Measurements from ENCODE around the gene MCFD2. TPM values are rescaled to one million over a fixed set of nuclear protein-coding genes. Genes with fewer than 3 reads are reported as not detected.

The MCFD2 gene
- total RNA-seq, 1 experiment from 2014 or later = 177 TPM

GRCh38 chr2:46873604-46874068 lies 42.0 kb downstream of the MCFD2 start:
- peak; percentile 97 for DNase-seq (ENCODE audit: low read depth)

DNA sequence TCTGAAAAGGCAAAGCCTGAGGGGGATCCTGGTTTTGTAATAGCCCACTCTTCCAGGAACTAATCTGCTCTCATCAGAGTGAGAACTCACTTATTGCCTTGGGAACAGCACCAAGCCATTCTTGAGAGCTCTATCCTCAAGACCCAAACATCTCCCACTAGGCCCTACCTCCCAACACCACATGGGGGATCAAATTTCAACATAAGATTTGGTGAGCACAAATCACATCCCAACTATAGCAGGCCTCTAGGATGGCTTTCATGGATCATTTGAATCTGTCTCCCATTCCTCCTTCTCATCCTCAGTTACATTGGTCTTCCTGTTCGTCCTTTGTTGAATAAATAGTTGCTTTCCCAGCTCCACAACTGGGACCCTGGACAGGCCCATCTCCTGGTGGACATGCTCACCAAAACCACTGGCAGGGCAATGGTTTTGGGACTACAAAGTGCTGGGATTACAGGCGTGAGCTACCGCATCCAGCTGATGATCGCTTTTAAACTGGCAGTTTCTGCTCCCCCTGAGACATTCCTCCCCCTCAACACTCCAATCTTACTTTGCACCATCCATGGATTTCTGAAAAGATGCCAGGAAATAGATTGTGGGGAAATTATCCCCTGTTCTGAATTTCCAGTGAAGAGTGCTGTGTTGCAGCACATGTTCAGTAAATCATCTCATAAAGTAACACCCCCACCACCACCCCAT lies 42.6 kb downstream of the MCFD2 start:
- DNase-seq (ENCODE audit: low read depth) = peak; percentile 59

DNA sequence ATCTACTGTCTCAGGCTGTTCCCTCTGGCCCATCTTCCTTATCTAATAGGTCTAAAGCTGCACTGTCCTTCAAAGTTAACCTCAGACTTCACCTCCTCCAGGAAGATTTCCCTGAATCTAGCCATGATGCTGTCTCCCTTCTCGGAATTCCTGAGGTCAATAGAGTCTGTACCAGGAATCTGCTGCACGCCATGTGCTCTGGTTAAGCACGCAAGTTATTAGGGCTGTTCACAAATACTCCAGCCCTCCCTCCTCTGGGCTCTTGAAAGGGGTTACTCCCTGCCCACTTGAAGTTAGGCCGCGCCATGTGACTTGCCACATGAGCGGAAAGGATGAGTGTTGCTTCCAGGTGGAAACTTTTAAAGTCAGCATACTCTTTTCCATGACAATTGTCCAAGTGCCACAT lies 43.6 kb downstream of the MCFD2 start:
- no peak for DNase-seq (ENCODE audit: low read depth)

DNA sequence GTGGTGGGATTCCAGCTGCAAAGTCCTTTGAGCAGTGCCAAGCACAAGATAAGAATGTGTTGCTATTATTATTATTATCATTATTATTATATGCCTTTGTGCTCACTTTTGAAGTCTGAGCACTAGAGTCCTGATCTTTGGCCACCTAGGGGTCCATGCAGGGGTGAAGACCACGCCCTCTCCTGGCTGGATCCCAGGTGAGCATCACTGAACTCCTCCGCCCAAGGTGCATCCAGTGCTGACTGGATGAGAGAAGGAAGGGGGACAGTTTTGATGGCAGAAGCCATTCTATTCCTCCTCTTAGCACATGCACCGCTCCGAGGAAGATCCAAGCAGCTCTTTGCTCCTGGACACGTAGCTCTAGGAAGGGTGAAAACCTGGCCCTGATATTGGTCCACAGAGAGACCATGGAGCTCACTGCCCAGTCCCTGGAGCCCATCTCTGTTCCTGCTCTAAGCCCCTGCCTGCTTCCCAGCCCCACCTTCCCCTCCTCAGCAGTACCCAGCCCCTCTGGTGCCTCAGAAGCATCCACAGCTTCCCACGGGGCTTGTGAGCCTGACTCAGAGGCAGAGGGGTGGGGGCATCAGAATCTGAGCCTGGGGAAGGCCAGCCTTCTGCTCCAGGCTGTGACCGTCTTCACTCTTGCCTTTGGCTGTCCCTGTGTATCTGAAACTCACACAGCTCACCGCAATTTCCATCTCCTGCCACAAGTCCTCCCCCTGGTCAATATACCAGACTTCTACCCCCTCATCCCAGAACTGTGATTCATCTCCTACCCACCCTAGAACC lies 45.4 kb downstream of the MCFD2 start:
- no peak for DNase-seq (ENCODE audit: low read depth)

- no peak for DNase-seq (ENCODE audit: low read depth)
Observed at GRCh38 chr2:46869621-46870020, 46.0 kb downstream of the MCFD2 start.

DNA sequence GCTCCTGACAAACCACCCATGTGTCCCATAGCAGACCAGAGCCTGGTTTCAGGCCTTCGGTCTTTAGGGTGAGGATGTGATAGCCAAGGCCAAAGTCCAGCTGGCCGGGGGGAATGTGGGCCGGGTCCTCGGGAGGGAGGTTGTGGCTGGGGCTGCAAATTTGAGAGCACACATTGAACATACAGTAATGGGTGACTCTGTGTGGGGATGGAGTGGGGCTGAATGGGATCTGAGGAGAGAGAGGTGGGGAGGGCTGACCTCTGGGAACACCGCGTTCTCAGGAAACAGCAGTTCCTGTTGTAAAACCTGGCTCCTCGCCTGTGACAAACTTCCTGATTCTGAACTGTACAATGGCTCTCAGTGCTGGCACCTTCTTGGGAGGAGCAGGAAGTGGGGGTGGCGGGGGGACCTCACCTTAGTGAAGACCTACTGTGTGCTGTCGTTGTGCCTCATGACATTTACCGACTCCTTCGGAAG lies 48.8 kb downstream of the MCFD2 start:
- no peak for DNase-seq (ENCODE audit: low read depth)

GRCh38 chr2:46865181-46865970 lies 50.2 kb downstream of the MCFD2 start:
- peak; percentile 51 for DNase-seq (ENCODE audit: low read depth)

DNA sequence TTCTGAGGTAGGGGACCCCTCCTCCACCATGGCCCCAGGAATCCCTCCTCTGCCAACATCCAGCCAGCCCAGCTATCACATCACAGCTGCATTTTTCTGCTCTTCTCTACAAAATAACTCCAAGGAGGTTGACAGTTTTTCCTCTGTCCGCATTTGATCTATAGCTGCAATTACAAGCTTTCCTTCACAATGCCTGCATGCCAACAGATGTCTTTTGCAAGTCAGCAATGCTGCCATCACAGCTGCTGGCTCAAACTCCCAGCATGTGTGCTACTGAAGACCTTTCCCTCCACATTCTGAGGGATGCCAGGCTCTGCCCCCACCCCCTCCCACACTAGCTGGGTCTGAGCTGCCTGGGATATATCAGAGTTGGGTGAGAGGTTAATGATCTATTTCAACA lies 51.7 kb downstream of the MCFD2 start:
- DNase-seq (ENCODE audit: low read depth) = no peak

DNA sequence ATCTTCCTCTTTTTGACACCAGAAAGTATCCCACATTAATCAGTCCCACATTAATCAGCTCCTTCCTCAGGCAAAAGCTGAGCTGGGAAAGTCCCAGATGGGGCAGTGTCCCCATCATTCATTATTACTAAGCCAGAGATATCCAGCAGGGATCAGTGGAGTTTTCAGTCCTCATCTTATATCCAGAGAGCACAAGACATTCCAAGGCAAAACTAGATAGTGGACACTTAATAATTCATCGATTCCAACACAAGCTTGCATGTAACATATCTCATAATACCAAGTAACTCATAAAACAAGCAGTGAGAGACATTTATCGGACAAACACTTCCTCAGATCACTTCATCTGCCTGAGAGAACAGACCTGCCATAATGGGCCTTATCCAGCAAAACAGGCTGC lies 53.1 kb downstream of the MCFD2 start:
- DNase-seq (ENCODE audit: low read depth) = peak; percentile 47

DNA sequence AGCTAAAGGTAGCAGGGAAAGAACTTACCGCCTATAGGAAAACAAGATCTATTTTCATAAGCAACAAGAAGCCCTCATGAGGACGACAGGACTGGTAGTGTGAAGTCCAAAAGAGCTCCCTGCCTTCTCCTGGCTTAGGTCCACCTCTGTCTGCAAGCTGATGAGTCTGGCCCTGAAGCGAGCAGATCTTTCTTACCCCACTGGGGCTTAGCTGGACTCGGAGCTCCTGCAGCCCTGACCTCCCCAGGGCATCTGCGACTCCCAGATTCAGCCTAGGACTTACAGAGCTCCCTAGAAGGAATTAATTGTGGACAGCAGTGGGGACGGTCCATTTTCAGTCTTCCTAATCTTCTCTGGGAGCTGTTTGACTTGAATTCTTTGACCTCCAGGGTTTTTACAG lies 53.7 kb downstream of the MCFD2 start:
- DNase-seq (ENCODE audit: low read depth) = peak; percentile 42

DNA sequence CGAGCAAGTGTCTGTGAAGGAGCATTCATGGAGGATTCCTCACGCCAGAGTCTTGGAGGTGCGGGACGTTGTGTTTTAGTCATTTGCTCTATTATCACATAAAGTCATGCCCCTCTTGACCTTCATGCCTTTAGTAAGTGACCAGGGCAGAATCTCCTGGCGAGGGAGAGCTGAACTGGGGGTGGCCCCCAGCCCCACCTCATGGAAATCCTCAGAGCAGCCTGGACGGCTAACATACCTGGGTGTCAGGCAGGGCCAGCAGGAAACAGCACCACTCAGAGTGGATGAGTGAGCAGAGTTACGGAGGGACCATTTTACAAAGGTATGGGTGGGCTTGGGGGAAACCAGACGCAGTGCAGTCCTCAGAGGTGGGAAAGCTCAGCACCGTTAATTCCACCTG lies 56.1 kb downstream of the MCFD2 start:
- no peak for DNase-seq (ENCODE audit: low read depth)

DNA sequence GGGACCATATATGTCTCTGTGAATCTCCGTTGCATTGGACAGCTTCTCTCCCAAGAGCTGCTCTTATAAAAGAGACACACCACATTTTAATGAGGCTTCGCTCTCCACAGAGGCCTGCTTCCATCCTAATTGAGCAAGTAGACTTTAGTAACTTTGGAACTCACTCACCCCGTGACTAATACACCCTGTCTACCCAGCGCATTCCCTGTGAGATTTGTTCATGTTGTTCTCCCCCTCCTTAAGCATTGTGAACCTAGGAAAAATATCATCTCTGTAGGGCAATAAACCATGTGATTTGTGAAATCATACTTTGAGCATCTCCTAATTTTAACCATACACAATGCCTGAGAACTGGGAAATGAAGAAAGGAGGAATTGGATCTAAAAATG lies 56.9 kb downstream of the MCFD2 start:
- DNase-seq (ENCODE audit: low read depth) = peak; percentile 70

- DNase-seq (ENCODE audit: low read depth) = peak; percentile 88
Observed at GRCh38 chr2:46857871-46858701, 57.5 kb downstream of the MCFD2 start.

GRCh38 chr2:46856336-46856735 lies 59.3 kb downstream of the MCFD2 start:
- DNase-seq (ENCODE audit: low read depth) = no peak

DNA sequence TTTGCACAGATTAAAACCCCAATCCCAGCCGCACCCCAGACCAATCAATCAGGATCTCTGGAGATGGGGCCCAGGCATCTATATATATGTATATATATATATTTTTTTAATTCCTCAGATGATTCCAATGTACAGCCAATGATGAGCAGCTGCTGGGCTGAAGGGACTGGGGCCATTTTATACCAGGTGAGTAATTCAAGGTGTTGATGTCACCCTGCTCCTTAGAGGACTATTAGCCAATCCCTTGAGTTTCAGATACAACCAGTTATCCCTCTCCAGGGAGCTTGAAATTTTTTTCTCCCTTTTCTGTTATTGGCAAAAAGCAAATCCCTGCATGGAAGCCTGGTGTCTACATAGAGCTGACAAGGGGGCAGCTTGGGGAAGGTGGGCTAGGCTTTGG lies 59.8 kb downstream of the MCFD2 start:
- DNase-seq (ENCODE audit: low read depth) = no peak

- DNase-seq (ENCODE audit: low read depth) = peak; percentile 60
Observed at GRCh38 chr2:46854260-46854659, 61.3 kb downstream of the MCFD2 start.

DNA sequence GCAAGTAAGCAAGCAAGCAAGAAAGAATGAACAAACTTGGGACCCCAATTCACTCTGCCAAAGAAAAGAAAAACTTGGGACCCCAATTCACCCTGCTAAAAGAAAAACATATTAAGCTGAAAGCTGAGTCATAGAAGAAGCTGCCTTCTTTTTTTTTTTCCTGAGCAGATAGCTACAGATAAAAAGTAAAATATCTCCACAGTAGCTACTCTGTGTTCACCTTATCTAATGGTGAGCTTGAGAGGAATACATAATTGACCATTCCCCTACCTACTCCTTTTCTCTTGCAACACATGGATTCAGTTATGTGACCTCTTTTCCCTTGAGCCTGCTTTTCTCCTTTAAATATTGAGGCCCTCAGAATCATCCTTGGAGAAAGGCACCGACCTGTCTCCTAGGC lies 63.0 kb downstream of the MCFD2 start:
- DNase-seq (ENCODE audit: low read depth) = no peak

DNA sequence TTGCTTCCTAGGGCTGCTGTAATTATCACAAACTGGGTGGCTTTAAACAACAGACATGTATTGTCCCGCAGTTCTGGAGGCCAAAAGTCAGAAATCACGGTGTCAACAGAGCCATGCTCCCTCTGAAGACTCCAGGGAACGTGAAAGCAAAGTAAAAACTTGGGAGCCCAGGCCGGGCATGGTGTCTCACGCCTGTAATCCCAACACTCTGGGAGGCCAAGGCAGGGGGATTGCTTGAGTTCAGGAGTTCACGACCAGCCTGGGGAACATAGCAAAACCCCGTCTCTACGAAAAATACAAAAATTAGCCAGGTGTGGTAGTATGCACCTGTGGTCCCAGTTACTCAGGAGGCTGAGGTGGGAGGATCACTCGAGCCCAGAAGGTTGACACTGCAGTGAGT lies 63.5 kb downstream of the MCFD2 start:
- no peak for DNase-seq (ENCODE audit: low read depth)
